HG02623 (cell line): ENCODE data around the gene OSBPL1A.

Source experiments
- ATAC-seq: cut with Tn5 transposase; IDR thresholded peaks from one replicate; pipeline ENCODE4 v1.9.1; 2021; ENCODE audit warnings: moderate library complexity; ENCODE audit not compliant: unreplicated experiment

Gene OSBPL1A

GRCh38 chr18:24138409-24138788 is 259.2 kb downstream of the OSBPL1A start:
- ATAC-seq, result no peak

- ATAC-seq, result no peak
Observed at GRCh38 chr18:24136967-24137373, 260.7 kb downstream of the OSBPL1A start.

- ATAC-seq, result no peak
Observed at GRCh38 chr18:24130494-24130893, 267.1 kb downstream of the OSBPL1A start.

GRCh38 chr18:24128700-24129099 is 268.9 kb downstream of the OSBPL1A start:
- ATAC-seq, result no peak

- no peak for ATAC-seq
Observed at GRCh38 chr18:24127735-24128134, 269.9 kb downstream of the OSBPL1A start.

GRCh38 chr18:24126155-24126961 is 271.3 kb downstream of the OSBPL1A start:
- no peak for ATAC-seq

GRCh38 chr18:24121625-24122024 is 276.0 kb downstream of the OSBPL1A start:
- no peak for ATAC-seq

GRCh38 chr18:24120676-24121075 is 276.9 kb downstream of the OSBPL1A start:
- no peak for ATAC-seq

- no peak for ATAC-seq
Observed at GRCh38 chr18:24118750-24119577, 278.7 kb downstream of the OSBPL1A start.

- no peak for ATAC-seq
Observed at GRCh38 chr18:24115628-24116027, 282.0 kb downstream of the OSBPL1A start.

GRCh38 chr18:24114924-24115549 is 282.6 kb downstream of the OSBPL1A start:
- no peak for ATAC-seq

- no peak for ATAC-seq
Observed at GRCh38 chr18:24112874-24113615, 284.6 kb downstream of the OSBPL1A start.

GRCh38 chr18:24112464-24112863 is 285.2 kb downstream of the OSBPL1A start:
- ATAC-seq, result no peak
